Naive thymus-derived CD8-positive, alpha-beta T cell (primary cell): ENCODE measurements around the gene CDKN1A. TPM values are rescaled to one million over a fixed set of nuclear protein-coding genes. Genes with fewer than 3 reads are reported as not detected.

ENCODE experiments used
- ATAC-seq, 2 donors: fragments of 150-1000 bp; cut with Tn5 transposase in 1 of 2; sonication (Bioruptor Pico), chemical (Tn5 transposase) in 1 of 2; 1 replicate in 1 of 2; 2 replicates in 1 of 2; pipeline ENCODE4 v1.10.0; 2021; ENCODE audit warnings: mild to moderate bottlenecking in 2 of 2, moderate library complexity in 2 of 2
- POLR2A ChIA-PET: fragments of 350-600 bp; sonication (Branson Sonifier 250); formaldehyde crosslinking; loops from one replicate; lab custom pipeline; 2021; ENCODE audit warnings: antibody characterized with exemption; lab: Charles Lee
- DNase-seq, 10 donors: peaks; one replicate each; pipeline versions ENCODE4 v3.0.0 to v3.0.0-alpha.2; 2020 to 2022
- H3K27ac Mint-ChIP-seq, 10 donors: one replicate each; pipeline ENCODE4 v1.8.0; 2020 to 2022; ENCODE audit warnings: mild to moderate bottlenecking in 10 of 10, mixed read lengths in 10 of 10, moderate library complexity in 4 of 10, inconsistent platforms in 1 of 10
- H3K27me3 Mint-ChIP-seq, 5 donors: one replicate each; pipeline ENCODE4 v1.8.0; 2021 to 2022; ENCODE audit warnings: mixed read lengths in 5 of 5
- H3K36me3 Mint-ChIP-seq, 3 donors: one replicate each; pipeline ENCODE4 v1.8.0; 2020 to 2022; ENCODE audit warnings: mixed read lengths in 3 of 3, mild to moderate bottlenecking in 2 of 3, inconsistent platforms in 1 of 3
- H3K4me1 Mint-ChIP-seq, 4 donors: one replicate each; pipeline ENCODE4 v1.8.0; 2021 to 2022; ENCODE audit warnings: mixed read lengths in 4 of 4
- H3K4me3 Mint-ChIP-seq, 10 donors: one replicate each; pipeline ENCODE4 v1.8.0; 2020 to 2022; ENCODE audit warnings: mild to moderate bottlenecking in 10 of 10, mixed read lengths in 10 of 10, moderate library complexity in 6 of 10, inconsistent platforms in 1 of 10
- H3K9me3 Mint-ChIP-seq, 9 donors: one replicate each; pipeline ENCODE4 v1.8.0; 2020 to 2022; ENCODE audit warnings: mixed read lengths in 9 of 9, mild to moderate bottlenecking in 3 of 9, inconsistent platforms in 1 of 9, moderate library complexity in 1 of 9
- polyA plus RNA-seq, 3 donors: library from polyadenylated mRNA; unstranded; fragments of 300-500 nt; fragmentation: Illumina TruSeq; gene quantifications; one replicate each; pipeline ENCODE4 v1.2.3, GENCODE V29; 2021
- total RNA-seq, 8 experiments: library from RNA in 2 of 8; stranded (reverse) in 2 of 8; gene quantifications; one replicate each; pipeline ENCODE4 v1.2.3 and lab custom pipeline; 2021 to 2026

The CDKN1A gene
- total and polyA plus RNA-seq, 5 experiments from 2014 or later = 0.12 to 2.7 (median 1.9) TPM

DNA sequence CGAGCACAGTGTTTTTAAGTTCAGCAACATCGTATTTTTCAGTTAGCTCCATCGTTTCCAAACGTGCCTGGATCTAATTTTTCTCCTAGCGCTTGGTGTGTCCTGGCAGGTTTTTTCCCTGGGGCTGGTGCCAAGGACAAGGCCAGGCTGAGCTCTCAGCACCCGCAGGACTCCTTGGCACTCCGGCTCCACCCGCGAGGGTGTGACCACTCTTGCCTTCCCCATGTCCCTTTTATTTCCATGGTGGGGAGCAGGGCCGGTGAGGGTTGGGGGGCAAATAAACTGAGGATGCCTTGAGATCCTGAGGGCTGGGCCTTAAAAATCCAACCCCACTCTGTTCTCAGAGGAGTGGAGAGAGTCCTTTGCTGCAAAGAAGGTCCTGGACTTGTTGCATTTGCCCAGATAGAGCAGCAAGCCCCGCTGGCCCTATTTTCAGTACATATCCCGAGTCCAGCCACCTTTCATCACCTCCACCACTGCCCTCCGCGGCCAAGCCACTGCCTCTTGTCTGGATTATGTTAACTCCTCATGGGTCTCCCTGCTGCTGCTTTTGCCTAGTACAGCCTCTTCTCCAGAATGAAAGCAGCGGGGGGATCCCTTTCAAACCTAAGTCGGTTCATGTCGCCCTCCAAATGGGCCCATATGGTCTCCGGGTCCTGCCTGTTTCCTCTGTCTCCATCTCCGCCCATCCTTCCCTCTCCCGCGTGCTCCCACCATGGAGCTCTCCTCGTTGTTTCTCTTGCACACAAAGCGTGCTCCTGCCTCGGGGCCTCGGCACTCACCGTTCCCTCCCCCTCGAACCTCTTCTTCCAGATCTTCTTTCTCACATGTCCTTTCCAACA is 14.6 kb downstream of the CDKN1A start:
- no peak overlapping the region for H3K4me3 Mint-ChIP-seq
- no peak for ATAC-seq
- no peaks in the 10 kb centered on the region for H3K36me3 Mint-ChIP-seq
- H3K27me3 Mint-ChIP-seq = peaks cover 0 to 5% (median 0%) of the 10 kb centered on the region in 5 donors
- H3K9me3 Mint-ChIP-seq = no peaks in the 10 kb centered on the region
- H3K4me1 Mint-ChIP-seq = peaks cover 0 to 57% (median 6%) of the 10 kb centered on the region in 4 donors
- H3K27ac Mint-ChIP-seq = peak overlapping the region in 1 of 10 donors; percentile 66
- DNase-seq = no peak
- POLR2A ChIA-PET = no interaction called here

DNA sequence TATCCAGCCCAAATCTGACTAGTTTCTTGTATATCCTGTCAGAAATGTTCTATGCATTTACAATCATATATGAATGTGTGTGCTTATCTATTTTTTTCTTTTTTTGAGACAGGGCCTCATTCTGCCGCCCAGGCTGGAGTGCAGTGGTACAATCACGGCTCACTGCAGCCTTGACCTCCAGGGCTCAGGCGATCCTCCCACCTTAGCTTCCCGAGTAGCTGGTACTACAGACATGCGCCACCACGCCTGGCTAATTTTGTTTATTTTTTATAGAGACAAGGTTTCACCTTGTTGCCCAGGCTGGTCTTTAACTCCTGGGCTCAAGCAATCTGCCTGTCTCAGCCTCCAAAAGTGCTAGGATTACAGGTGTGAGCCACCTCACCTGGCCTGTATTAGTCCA is 16.1 kb downstream of the CDKN1A start:
- Mint-ChIP-seq H3K4me3 (no peak overlapping the region), H3K4me1 (peaks cover 0 to 54% (median 6%) of the 10 kb centered on the region in 4 donors), H3K9me3 (no peaks in the 10 kb centered on the region), H3K36me3 (no peaks in the 10 kb centered on the region), H3K27ac (no peak overlapping the region), H3K27me3 (peaks cover 0 to 10% (median 3%) of the 10 kb centered on the region in 5 donors)
- no peak for ATAC-seq
- no peak for DNase-seq
- POLR2A ChIA-PET = no interaction called here

DNA sequence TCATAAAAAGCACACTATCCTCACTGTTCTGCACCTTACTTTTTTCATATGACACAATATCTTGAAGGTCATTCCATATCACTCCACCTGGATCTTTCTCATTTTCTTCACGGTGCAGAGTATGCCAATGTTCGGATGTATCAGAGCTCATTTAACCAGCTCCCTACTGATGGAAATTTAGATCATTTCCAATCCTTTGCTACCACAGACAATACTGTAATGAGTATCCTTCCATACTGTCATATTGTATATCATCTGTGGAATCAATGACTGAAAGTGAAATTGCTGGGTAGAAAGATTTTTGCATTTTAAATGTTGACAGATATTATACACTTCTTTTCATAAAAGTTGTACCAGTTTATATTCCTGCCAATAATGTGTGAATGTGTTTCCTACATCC is 16.9 kb downstream of the CDKN1A start:
- POLR2A ChIA-PET = no interaction called here
- H3K9me3 Mint-ChIP-seq = no peaks in the 10 kb centered on the region
- ATAC-seq (no peak), DNase-seq (no peak)
- H3K4me1 Mint-ChIP-seq = peaks cover 0 to 49% (median 6%) of the 10 kb centered on the region in 4 donors
- no peaks in the 10 kb centered on the region for H3K36me3 Mint-ChIP-seq
- H3K4me3 Mint-ChIP-seq = no peak overlapping the region
- H3K27ac Mint-ChIP-seq = no peak overlapping the region
- peaks cover 0 to 10% (median 3%) of the 10 kb centered on the region in 5 donors for H3K27me3 Mint-ChIP-seq

DNA sequence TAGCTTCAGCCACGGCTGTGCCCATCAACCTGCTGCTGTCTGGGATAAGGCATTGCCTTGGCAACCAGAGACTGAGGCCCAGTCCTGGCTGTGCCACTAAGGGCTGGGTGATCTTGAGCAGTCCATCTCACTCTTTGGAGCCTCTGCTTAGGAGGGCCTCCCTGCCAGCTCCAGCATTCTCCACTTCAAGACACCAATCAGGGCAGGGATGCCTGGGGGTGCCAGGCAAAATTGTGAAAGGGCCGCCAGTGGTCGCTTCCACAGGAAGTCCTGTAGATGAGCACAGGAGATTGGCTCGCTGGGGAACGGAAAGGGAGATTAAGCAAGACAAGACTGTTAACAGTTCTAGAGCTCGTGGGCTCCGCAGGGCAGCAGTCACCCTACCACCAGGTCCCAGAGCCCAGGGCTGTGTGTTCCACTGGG is 19.0 kb downstream of the CDKN1A start, which contains the start of gene RAB44:
Gene RAB44 (plus strand): TSS at position 346 of the 423 bp plus-strand sequence. CDS start 6,410 bp downstream, outside the sequence.
- Mint-ChIP-seq H3K27me3 (peaks cover 0 to 10% (median 3%) of the 10 kb centered on the region in 5 donors), H3K9me3 (no peaks in the 10 kb centered on the region), H3K4me3 (no peak within 1 kb of the TSS), H3K27ac (peak within 1 kb of the TSS in 3 of 10 donors; percentile 1 to 65 (median 59)), H3K36me3 (no peaks in the 10 kb centered on the region), H3K4me1 (peaks cover 0 to 40% (median 4%) of the 10 kb centered on the region in 4 donors)
- POLR2A ChIA-PET = no interaction called here
- no peak for DNase-seq
- ATAC-seq = no peak

DNA sequence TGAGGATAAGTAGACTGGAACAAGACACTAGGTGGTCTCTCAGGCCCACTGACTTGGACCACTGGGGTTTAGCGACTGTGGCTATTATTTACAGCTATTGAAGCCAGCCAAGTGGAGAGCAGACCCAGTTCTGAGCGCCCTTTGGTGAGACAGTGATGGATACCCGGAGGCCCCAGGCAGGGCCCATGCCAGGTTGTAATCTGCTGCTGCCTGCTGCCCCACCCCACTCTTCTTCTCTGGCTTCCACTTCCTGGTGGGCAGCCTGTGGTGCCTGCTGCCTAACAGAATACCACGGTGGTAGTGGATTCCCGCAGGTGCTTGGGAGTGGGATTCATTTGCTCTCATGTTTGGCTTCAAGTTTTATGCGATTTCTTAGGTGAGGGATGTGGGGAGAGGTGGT is 19.7 kb downstream of the CDKN1A start:
- Mint-ChIP-seq H3K27ac (peak overlapping the region in 2 of 10 donors; percentile 59 to 65), H3K9me3 (no peaks in the 10 kb centered on the region), H3K27me3 (peaks cover 0 to 14% (median 5%) of the 10 kb centered on the region in 5 donors), H3K4me3 (no peak overlapping the region), H3K36me3 (no peaks in the 10 kb centered on the region), H3K4me1 (peaks cover 0 to 35% (median 2%) of the 10 kb centered on the region in 4 donors)
- no peak for DNase-seq
- POLR2A ChIA-PET = no interaction called here
- ATAC-seq = no peak

DNA sequence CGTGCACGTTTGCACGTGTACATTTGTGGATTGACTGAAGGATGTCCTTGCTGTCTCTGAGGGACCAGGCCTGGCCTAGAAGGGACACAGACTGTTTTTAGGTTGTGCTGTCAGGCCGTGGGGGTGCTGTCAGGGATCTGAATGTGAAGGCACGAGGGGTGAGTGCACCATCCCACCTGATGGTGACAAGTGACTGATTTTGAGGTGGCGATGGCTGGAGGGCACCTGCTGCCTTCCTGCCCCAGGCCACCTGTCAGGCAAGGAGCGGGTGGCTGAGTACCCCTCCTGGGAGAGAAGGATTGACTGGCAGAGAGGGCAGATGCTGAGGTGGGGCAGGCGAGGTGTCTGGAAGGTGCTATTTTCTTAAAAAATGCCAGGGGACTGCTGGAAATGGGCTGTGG is 20.4 kb downstream of the CDKN1A start:
- H3K27me3 Mint-ChIP-seq = peaks cover 0 to 21% (median 5%) of the 10 kb centered on the region in 5 donors
- H3K4me1 Mint-ChIP-seq = peaks cover 0 to 30% (median 0%) of the 10 kb centered on the region in 4 donors
- no peaks in the 10 kb centered on the region for H3K9me3 Mint-ChIP-seq
- no peak for DNase-seq
- H3K27ac Mint-ChIP-seq = peak overlapping the region in 2 of 10 donors; percentile 1 to 59
- POLR2A ChIA-PET = no interaction called here
- no peak overlapping the region for H3K4me3 Mint-ChIP-seq
- H3K36me3 Mint-ChIP-seq = no peaks in the 10 kb centered on the region
- ATAC-seq = no peak

DNA sequence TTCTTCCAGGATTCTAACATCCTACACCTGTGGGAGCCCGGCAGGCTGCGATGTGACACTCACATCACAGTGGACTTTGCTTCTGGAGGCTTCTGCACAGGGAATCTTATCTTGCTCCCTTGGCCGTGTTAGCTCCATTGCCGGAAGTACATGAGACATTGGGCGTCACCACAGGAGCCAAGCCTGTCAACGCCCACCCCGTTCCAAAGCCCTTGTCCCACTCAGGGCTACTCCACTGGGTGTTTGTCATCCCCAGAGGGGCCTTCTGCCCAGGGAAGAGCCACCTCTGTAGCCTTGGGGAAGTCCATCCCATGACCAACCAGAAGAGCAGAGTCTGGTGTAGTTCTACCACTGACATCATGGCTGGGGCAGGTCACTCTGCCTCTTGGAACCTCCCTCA is 20.8 kb downstream of the CDKN1A start:
- DNase-seq = no peak
- H3K4me3 Mint-ChIP-seq = no peak overlapping the region
- POLR2A ChIA-PET = no interaction called here
- no peaks in the 10 kb centered on the region for H3K36me3 Mint-ChIP-seq
- no peak overlapping the region for H3K27ac Mint-ChIP-seq
- H3K4me1 Mint-ChIP-seq = peaks cover 0 to 29% (median 0%) of the 10 kb centered on the region in 4 donors
- peaks cover 0 to 21% (median 5%) of the 10 kb centered on the region in 5 donors for H3K27me3 Mint-ChIP-seq
- H3K9me3 Mint-ChIP-seq = no peaks in the 10 kb centered on the region
- no peak for ATAC-seq

DNA sequence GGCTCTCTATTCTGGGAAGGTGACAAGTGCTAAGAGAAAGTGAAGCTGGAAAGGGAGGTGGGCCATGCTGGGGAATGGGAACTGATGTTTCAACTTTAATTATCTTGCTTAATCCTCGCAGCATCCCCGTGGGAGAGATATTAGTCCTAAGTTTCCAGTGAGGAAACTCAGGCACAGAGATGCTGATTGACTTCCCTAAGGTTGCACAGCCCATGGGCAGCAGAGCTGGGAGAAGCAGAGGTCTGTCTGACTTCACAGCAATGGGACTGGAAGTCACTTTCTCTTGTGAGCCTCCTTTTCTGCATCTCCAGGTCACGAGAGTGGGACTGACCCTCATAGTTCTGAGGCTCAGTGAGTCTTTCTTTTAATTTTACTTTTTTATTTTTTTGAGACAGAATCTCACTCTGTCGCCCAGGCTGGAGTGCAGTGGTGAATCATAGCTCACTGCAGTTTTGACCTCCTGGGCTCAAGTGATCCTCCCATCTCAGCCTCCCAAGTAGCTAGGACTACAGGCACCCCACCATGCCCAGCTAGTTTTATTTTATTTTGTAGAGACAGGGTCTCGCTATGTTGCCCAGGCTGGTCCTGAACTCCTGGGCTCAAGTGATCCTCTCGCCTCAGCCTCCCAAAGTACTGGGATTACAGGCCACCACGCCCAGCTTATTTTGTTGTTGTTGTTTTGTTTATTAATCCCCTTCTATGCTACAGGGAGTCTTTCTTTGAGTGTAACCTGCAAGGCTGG is 21.7 kb downstream of the CDKN1A start:
- Mint-ChIP-seq H3K27me3 (peaks cover 0 to 21% (median 5%) of the 10 kb centered on the region in 5 donors), H3K27ac (peak overlapping the region in 1 of 10 donors; percentile 38), H3K4me1 (peaks cover 0 to 22% (median 0%) of the 10 kb centered on the region in 4 donors), H3K9me3 (no peaks in the 10 kb centered on the region), H3K4me3 (no peak overlapping the region), H3K36me3 (no peaks in the 10 kb centered on the region)
- POLR2A ChIA-PET = no interaction called here
- DNase-seq = no peak
- ATAC-seq = no peak

DNA sequence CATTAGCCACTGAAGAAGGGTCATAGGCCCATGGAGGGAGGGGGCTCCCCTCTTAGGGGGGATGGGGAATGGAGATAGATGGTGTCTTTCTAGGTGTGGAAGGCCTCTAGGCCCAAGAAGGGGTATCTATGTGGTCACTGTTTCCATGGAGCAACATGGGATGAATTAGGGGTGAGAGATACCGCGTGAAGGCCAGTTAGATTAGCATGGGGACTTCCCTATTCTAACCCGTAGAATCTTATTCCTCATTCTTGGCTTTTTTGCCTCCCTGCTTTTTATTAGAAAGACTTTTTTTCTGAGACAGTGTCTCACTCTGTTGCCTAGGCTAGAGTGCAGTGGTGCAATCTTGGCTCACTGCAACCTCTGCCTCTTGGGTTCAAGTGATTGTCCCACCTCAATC is 22.3 kb downstream of the CDKN1A start:
- peaks cover 0 to 21% (median 5%) of the 10 kb centered on the region in 5 donors for H3K27me3 Mint-ChIP-seq
- DNase-seq (no peak), ATAC-seq (no peak)
- POLR2A ChIA-PET = no interaction called here
- peaks cover 0 to 20% (median 0%) of the 10 kb centered on the region in 4 donors for H3K4me1 Mint-ChIP-seq
- H3K27ac Mint-ChIP-seq = no peak overlapping the region
- no peaks in the 10 kb centered on the region for H3K9me3 Mint-ChIP-seq
- no peaks in the 10 kb centered on the region for H3K36me3 Mint-ChIP-seq
- no peak overlapping the region for H3K4me3 Mint-ChIP-seq

DNA sequence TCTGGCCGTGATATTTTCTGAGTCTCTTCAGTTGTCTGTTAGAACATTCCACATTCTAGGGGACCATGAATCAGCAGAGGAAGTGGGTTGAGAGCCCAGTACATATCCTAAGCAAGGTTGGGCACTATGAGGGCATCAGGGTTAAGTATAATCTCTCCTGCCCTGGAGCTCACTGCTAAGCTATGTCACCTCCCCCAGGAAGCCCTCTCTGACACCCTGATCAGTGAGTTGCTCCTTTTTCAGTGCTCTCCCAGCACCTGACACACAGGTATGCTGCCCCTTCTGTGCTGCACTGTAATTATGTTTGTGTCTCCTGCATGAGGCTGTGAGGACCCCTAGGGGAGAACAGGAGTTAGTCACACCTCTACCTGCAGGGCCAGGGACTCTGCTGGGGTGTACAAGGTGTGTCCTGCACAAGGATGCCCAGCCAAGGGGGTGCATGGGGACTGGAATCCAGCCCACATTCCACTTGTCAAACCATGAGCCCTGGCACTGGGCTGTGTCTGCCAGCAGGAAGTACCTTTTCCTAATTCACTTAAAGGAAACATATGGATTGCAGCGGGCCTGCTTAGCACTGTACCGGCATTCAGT is 23.0 kb downstream of the CDKN1A start:
- POLR2A ChIA-PET = interaction anchor here (0.6 kb wide), 1 partner anchor 1897 kb away, joined by 3 read pairs; no protein-coding TSS in a partner anchor

DNA sequence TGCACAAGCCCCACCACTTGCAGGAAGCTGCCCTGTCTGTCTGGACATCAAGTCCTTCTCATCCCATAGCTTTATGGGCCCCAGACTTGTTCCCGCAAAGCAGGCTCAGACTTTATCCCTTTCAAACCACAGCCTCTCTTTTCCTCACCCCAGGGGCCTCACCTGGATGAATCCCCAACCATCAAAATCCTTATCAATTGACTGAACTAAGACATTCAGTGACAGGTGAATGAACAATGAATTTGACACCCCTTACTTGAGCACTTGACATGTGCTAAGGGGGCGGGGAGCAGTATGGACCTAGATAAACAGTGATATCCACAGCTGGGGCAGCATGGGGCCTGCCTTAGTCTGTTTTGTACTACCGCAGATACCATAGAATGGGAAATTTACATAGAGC is 24.1 kb downstream of the CDKN1A start:
- DNase-seq (no peak), ATAC-seq (no peak)
- no peaks in the 10 kb centered on the region for H3K9me3 Mint-ChIP-seq
- no peak overlapping the region for H3K4me3 Mint-ChIP-seq
- peaks cover 0 to 21% (median 5%) of the 10 kb centered on the region in 5 donors for H3K27me3 Mint-ChIP-seq
- peaks cover 0 to 18% (median 0%) of the 10 kb centered on the region in 4 donors for H3K4me1 Mint-ChIP-seq
- POLR2A ChIA-PET = no interaction called here
- no peak overlapping the region for H3K27ac Mint-ChIP-seq
- H3K36me3 Mint-ChIP-seq = no peaks in the 10 kb centered on the region

More for the DNA sequence above, 23.0 kb downstream of the CDKN1A start:
- Mint-ChIP-seq H3K36me3 (no peaks in the 10 kb centered on the region), H3K4me3 (no peak overlapping the region), H3K4me1 (peaks cover 0 to 20% (median 0%) of the 10 kb centered on the region in 4 donors), H3K27ac (no peak overlapping the region), H3K27me3 (peaks cover 0 to 21% (median 5%) of the 10 kb centered on the region in 5 donors), H3K9me3 (no peaks in the 10 kb centered on the region)
- no peak for DNase-seq
- ATAC-seq = peak in 1 of 2 donors; percentile 41

DNA sequence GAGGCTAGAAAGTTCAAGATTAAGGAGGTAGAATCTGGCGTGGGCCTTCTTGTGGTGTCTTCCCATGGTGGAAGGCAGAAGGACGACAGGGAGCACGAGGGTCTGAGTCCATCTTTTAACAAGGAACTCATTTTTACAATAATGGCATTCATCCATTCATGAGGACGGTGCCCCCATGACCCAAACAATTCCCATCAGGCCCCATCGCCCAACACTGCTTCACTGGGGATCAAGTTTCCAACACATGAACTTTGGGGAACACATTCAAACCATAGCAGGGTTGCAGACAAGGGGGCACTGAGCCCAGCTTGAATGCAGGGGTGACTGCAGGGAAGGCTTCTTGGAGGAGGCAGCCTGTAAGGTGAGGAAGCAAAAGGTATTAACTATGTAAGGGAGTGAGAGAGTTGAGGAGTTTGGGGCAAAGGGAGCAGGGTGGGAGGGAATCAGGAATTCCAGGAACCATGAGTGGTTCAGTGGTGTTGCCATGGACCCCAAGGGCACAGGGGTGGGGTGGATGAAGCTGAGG is 24.6 kb downstream of the CDKN1A start:
- POLR2A ChIA-PET = no interaction called here
- no peak for ATAC-seq
- no peak overlapping the region for H3K4me3 Mint-ChIP-seq
- peaks cover 0 to 20% (median 5%) of the 10 kb centered on the region in 5 donors for H3K27me3 Mint-ChIP-seq
- DNase-seq = no peak
- H3K9me3 Mint-ChIP-seq = no peaks in the 10 kb centered on the region
- peaks cover 0 to 16% (median 0%) of the 10 kb centered on the region in 4 donors for H3K4me1 Mint-ChIP-seq
- H3K36me3 Mint-ChIP-seq = no peaks in the 10 kb centered on the region
- H3K27ac Mint-ChIP-seq = peak overlapping the region in 2 of 10 donors; percentile 44 to 77
